Glutamatergic neuron (in vitro differentiated cells): ENCODE results near the gene TSPYL1. TPM values are rescaled to one million over a fixed set of nuclear protein-coding genes. Genes with fewer than 3 reads are reported as not detected.
A peak's percentile ranks its signal among the peaks of the same experiment; 100 is the strongest.

Experiments
- DNase-seq: peaks from one replicate; pipeline ENCODE4 v3.0.0; 2022
- H3K27ac Mint-ChIP-seq: one replicate; pipeline ENCODE4 v1.8.0; 2020; ENCODE audit warnings: mild to moderate bottlenecking, mixed read lengths, inconsistent platforms; ENCODE audit not compliant: unreplicated experiment
- H3K27me3 Mint-ChIP-seq: one replicate; pipeline ENCODE4 v1.8.0; 2020; ENCODE audit warnings: mild to moderate bottlenecking, moderate library complexity, mixed read lengths, inconsistent platforms; ENCODE audit not compliant: unreplicated experiment
- H3K36me3 Mint-ChIP-seq: one replicate; pipeline ENCODE4 v1.8.0; 2020; ENCODE audit warnings: mild to moderate bottlenecking, mixed read lengths, inconsistent platforms; ENCODE audit not compliant: unreplicated experiment
- H3K4me1 Mint-ChIP-seq: one replicate; pipeline ENCODE4 v1.8.0; 2020; ENCODE audit warnings: mild to moderate bottlenecking, low read depth, mixed read lengths, inconsistent platforms; ENCODE audit not compliant: unreplicated experiment
- H3K4me3 Mint-ChIP-seq: one replicate; pipeline ENCODE4 v1.8.0; 2020; ENCODE audit warnings: mild to moderate bottlenecking, mixed read lengths, inconsistent platforms; ENCODE audit not compliant: unreplicated experiment
- H3K9me3 Mint-ChIP-seq: one replicate; pipeline ENCODE4 v1.8.0; 2020; ENCODE audit warnings: mild to moderate bottlenecking, moderate library complexity, mixed read lengths, inconsistent platforms; ENCODE audit not compliant: unreplicated experiment
- CTCF ChIP-seq: fragments of 200-600 bp; sonication (generic); IDR thresholded peaks from one replicate; pipeline ENCODE4 v1.5.0; 2021; ENCODE audit not compliant: partially characterized antibody, unreplicated experiment
- total RNA-seq: library from RNA; stranded (reverse); fragmentation: NEBNext Ultra II Directional; extraction: Animal tissue kit (Norgen Biotek cat#: 25700); gene quantifications from one replicate; pipeline ENCODE4 v1.2.1, GENCODE V29; 2021; ENCODE audit not compliant: unreplicated experiment

TSPYL1 gene
- total RNA-seq, 1 donor from 2014 or later = 63.3 TPM

DNA sequence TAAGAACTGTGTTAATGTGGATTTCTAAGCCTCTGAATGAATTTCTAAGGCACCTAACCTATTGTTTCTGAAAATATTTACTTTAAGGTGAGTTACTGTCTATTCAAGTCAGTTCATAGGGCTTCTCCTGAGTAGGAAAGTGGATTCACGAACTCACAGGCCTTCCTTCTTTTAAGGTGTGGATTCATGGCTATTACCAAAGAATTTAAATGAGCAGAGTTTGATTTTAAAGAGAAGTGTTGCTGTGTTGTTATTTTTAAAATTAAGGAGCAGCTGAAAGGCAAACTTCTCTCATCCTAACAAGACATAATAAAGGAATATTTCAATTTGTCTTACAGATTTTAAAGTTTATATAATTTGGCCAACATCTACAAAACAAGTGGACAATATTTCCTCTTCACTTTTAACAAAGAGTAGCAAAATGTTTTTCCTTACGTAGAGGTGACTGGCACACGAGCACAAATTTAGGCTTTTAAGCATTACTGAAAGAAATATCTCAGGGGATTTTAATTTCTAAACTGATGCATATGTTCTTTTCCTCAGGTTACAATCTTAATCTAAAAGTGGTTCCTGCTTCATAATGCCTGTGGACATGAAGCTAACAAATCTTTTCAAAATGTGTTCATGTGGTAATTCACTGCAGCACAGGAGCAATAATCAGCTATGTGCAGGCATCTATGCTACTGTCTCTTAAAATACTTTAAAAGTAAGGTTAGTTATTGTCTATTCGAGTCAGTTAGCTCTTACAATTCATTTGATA lies 25.3 kb downstream of the TSPYL1 start:
- peaks cover 4% of the 10 kb centered on the region for H3K9me3 Mint-ChIP-seq
- peaks cover 4% of the 10 kb centered on the region for H3K36me3 Mint-ChIP-seq
- TF ChIP-seq CTCF = no peak
- H3K4me3 Mint-ChIP-seq = no peak overlapping the region
- DNase-seq = no peak
- H3K27ac Mint-ChIP-seq = no peak overlapping the region
- H3K4me1 Mint-ChIP-seq = peaks cover 26% of the 10 kb centered on the region
- peaks cover 1% of the 10 kb centered on the region for H3K27me3 Mint-ChIP-seq

DNA sequence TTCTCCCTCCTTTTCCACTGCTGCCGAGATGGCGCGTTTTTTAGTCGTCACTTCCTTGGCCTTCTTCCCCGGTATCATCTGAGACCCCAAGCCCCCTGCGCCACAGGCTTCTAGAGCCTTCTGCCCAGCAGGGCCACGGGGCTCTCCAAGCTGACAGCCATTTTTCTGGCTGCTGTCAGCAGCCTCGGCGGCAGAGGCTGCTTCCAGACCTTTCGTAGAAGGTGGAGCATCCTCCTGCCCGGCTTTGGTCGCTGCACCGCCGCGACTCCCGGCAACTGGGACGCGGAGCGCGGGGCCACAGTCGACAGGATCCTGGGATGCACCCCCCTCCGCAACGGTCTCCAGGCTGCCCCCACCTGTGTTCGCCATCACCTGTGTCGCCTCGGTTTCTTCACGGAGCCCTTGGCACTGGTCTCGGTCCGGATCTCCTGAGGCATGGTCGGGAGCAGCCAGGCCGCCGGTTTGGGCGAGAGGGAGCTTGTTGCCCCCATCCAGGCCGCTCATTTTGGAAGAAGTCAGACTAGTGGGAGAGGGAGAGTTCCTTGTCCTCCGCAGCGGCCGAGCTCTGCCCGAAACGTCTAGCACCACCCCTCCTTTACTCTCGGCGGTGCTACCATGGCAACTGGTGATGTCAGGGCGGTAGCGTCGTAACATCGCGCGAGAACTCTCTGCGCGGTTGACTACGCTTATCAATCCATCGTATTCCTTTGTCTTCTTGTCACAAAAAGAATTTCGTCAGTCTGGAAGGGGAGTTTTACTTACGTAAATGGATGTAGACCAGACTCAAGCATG lies 26.0 kb downstream of the TSPYL1 start, which contains the start of gene TSPYL4:
Gene TSPYL4 (minus strand): TSS at position 571 of the 792 bp plus-strand sequence. CDS start 67 bp downstream, at position 504.
- Mint-ChIP-seq H3K4me1 (peaks cover 28% of the 10 kb centered on the region), H3K4me3 (no peak within 1 kb of the TSS), H3K27me3 (peaks cover 1% of the 10 kb centered on the region), H3K9me3 (peaks cover 4% of the 10 kb centered on the region), H3K36me3 (peaks cover 4% of the 10 kb centered on the region), H3K27ac (no peak within 1 kb of the TSS)
- DNase-seq = peak; percentile 92
- no peak for TF ChIP-seq CTCF

DNA sequence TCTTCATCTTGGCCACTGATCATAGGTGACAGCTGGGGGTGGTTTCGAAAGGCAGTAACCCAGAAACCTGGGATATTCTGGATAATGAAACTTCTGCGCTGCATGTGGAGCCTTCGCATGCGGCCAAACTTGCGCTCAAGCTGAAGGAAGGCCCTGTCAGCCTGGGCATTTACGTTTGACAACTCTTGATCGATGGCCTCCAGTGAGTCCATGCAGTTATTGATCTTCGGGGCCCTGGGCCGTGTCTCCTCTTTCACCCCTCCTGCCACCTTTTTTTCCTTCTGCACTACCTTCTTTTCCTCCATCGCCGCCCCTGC lies 26.6 kb downstream of the TSPYL1 start:
- peaks cover 4% of the 10 kb centered on the region for H3K9me3 Mint-ChIP-seq
- peaks cover 4% of the 10 kb centered on the region for H3K36me3 Mint-ChIP-seq
- no peak overlapping the region for H3K27ac Mint-ChIP-seq
- peaks cover 1% of the 10 kb centered on the region for H3K27me3 Mint-ChIP-seq
- H3K4me1 Mint-ChIP-seq = peaks cover 33% of the 10 kb centered on the region
- no peak for TF ChIP-seq CTCF
- H3K4me3 Mint-ChIP-seq = no peak overlapping the region
- no peak for DNase-seq

DNA sequence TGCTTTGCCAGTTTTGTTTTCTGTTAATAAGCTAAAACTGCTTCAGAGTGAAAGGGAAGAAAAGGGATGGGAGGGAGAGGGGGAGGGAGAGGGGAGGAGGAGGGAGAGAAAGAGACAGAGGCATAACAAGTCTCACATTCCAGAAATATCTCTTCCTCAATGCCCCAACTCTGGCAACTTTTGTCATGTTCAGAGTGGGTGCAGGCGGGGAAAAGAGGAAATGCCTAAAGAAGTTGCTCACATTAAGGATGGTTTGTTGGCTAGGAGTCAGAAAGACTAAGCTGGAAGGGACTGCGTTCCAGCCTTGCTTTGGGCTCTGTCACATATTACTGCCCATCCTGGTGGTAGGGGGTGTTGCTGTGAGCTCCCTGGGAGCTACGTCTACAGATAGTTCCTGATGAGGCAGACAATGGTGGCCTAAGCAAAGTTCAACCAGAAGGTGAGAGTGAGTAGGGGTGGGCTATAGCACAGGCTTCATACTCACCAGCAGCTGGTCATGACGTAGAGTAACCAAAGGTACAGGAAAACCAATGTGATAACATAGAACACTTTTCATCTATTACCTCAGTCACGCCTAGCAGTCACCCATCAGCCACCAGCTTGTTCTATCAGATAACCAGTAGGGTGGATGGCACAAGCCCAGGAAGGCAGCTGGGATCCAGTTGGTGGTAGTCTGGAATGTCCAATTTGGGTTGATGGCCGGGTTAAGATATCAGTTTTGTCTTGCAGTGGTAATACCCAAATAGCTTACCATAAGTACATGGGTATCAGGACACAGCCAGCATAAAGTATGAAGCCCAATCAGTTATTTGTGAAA lies 28.0 kb downstream of the TSPYL1 start:
- peak overlapping the region; percentile 63 for H3K27ac Mint-ChIP-seq
- peaks cover 4% of the 10 kb centered on the region for H3K9me3 Mint-ChIP-seq
- DNase-seq = no peak
- no peak overlapping the region for H3K4me3 Mint-ChIP-seq
- TF ChIP-seq CTCF = no peak
- H3K4me1 Mint-ChIP-seq = peaks cover 34% of the 10 kb centered on the region
- peaks cover 4% of the 10 kb centered on the region for H3K36me3 Mint-ChIP-seq
- H3K27me3 Mint-ChIP-seq = peaks cover 1% of the 10 kb centered on the region
